NCI-H446 (cell line): ENCODE data around the gene MYCBPAP.

Experiments used
- DNase-seq, 2 experiments: peaks; one replicate each; lab custom pipeline; 2025; lab: John Stamatoyannopoulos, UW

The MYCBPAP gene

GRCh38 chr17:50507871-50508572 is at the start of gene MYCBPAP:
Gene MYCBPAP, plus strand, starts transcription at chr17:50508439. Its CDS starts 236 bp downstream, at chr17:50508675.
- no peak for DNase-seq

- DNase-seq, result no peak
These were observed 49.2 kb upstream of the MYCBPAP start for GRCh38 chr17:50458701-50459676.

GRCh38 chr17:50459756-50460155 is 48.5 kb upstream of the MYCBPAP start:
- no peak for DNase-seq

GRCh38 chr17:50460831-50461526 is 47.3 kb upstream of the MYCBPAP start:
- DNase-seq, result no peak

GRCh38 chr17:50461550-50462132 is 46.6 kb upstream of the MYCBPAP start:
- no peak for DNase-seq

GRCh38 chr17:50462446-50462845 is 45.8 kb upstream of the MYCBPAP start:
- no peak for DNase-seq

GRCh38 chr17:50464121-50464520 is 44.1 kb upstream of the MYCBPAP start:
- DNase-seq, result no peak

GRCh38 chr17:50464736-50465135 is 43.5 kb upstream of the MYCBPAP start:
- DNase-seq, result no peak

GRCh38 chr17:50465171-50465570 is 43.1 kb upstream of the MYCBPAP start:
- DNase-seq, result no peak

GRCh38 chr17:50465635-50466034 is 42.6 kb upstream of the MYCBPAP start:
- DNase-seq, result no peak

- no peak for DNase-seq
These were observed 41.7 kb upstream of the MYCBPAP start for GRCh38 chr17:50466371-50467113.

GRCh38 chr17:50467114-50467854 is 41.0 kb upstream of the MYCBPAP start:
- no peak for DNase-seq

- no peak for DNase-seq
These were observed 40.4 kb upstream of the MYCBPAP start for GRCh38 chr17:50467855-50468303.

- no peak for DNase-seq
These were observed 39.7 kb upstream of the MYCBPAP start, which contains the start of gene CHAD for GRCh38 chr17:50468304-50469207. Gene CHAD, minus strand, starts transcription at chr17:50468880. Its CDS starts 67 bp downstream, at chr17:50468813.

GRCh38 chr17:50469208-50469605 is 39.0 kb upstream of the MYCBPAP start:
- DNase-seq, result no peak

GRCh38 chr17:50469671-50470305 is 38.5 kb upstream of the MYCBPAP start:
- DNase-seq, result no peak

GRCh38 chr17:50470426-50470825 is 37.8 kb upstream of the MYCBPAP start:
- no peak for DNase-seq

- DNase-seq, result no peak
These were observed 37.0 kb upstream of the MYCBPAP start for GRCh38 chr17:50471009-50471905.
